Neuronal stem cell (in vitro differentiated cells): ENCODE measurements around the gene ANKRD2.
"Not testable (repeated sequence)": the region's sequence is repeated elsewhere in the genome, so short reads cannot be mapped to it uniquely, and the experiment has no call there.

Source experiments
- DNase-seq: peaks from one replicate; pipeline ENCODE4 v3.0.0-alpha.2; 2013; ENCODE audit warnings: low spot score
- H2AFZ ChIP-seq: one replicate; pipeline ENCODE4 v1.6.1; 2013; ENCODE audit warnings: mild to moderate bottlenecking, low read length, inconsistent platforms
- H2AK5ac ChIP-seq: 2 replicates; pipeline ENCODE4 v1.6.1; 2013; ENCODE audit warnings: low read depth, mild to moderate bottlenecking, inconsistent platforms, low read length, moderate library complexity, mixed read lengths
- H2BK120ac ChIP-seq: 2 replicates; pipeline ENCODE4 v1.6.1; 2013; ENCODE audit warnings: low read depth, mild to moderate bottlenecking, inconsistent platforms, low read length, moderate library complexity, mixed read lengths
- H2BK12ac ChIP-seq: one replicate; pipeline ENCODE4 v1.6.1; 2013; ENCODE audit warnings: low read length, inconsistent platforms
- H2BK15ac ChIP-seq: 2 replicates; pipeline ENCODE4 v1.6.1; 2013; ENCODE audit warnings: mild to moderate bottlenecking, low read length, inconsistent platforms, mixed read lengths
- H2BK5ac ChIP-seq: one replicate; pipeline ENCODE4 v1.6.1; 2013; ENCODE audit warnings: inconsistent platforms, mild to moderate bottlenecking, low read length, moderate library complexity
- H3K14ac ChIP-seq: one replicate; pipeline ENCODE4 v1.6.1; 2013; ENCODE audit warnings: low read length, inconsistent platforms
- H3K18ac ChIP-seq: 2 replicates; pipeline ENCODE4 v1.6.1; 2013; ENCODE audit warnings: low read length, inconsistent platforms
- H3K23ac ChIP-seq: 2 replicates; pipeline ENCODE4 v1.6.1; 2013; ENCODE audit warnings: low read depth, mild to moderate bottlenecking, mixed read lengths, low read length, inconsistent platforms; ENCODE audit not compliant: poor library complexity
- H3K27ac ChIP-seq: replicated peaks from 3 replicates; pipeline ENCODE4 v1.5.1; 2013; ENCODE audit warnings: low read length, inconsistent platforms
- H3K27me3 ChIP-seq, 3 experiments: 2 replicates each; pipeline ENCODE4 v1.6.1; 2013; ENCODE audit warnings: low read length in 3 of 3, mild to moderate bottlenecking in 2 of 3, inconsistent platforms in 1 of 3, low read depth in 1 of 3, mixed read lengths in 1 of 3, moderate library complexity in 1 of 3; ENCODE audit not compliant: control insufficient read depth in 3 of 3, insufficient read depth in 3 of 3
- H3K36me3 ChIP-seq, 2 donors: replicated peaks in 1 of 2; 2 replicates each; pipeline ENCODE4 v1.6.1; 2013; ENCODE audit warnings: low read length in 2 of 2; ENCODE audit not compliant: control insufficient read depth in 2 of 2, insufficient read depth in 2 of 2
- H3K4ac ChIP-seq: 2 replicates; pipeline ENCODE4 v1.6.1; 2013; ENCODE audit warnings: inconsistent platforms, mild to moderate bottlenecking, low read length, moderate library complexity
- H3K4me1 ChIP-seq, 2 donors: 1 replicate in 1 of 2; 2 replicates in 1 of 2; pipeline ENCODE4 v1.6.1; 2013; ENCODE audit warnings: low read length in 2 of 2, low read depth in 1 of 2; ENCODE audit not compliant: control insufficient read depth in 2 of 2, insufficient read depth in 1 of 2
- H3K4me2 ChIP-seq: one replicate; pipeline ENCODE4 v1.6.1; 2013; ENCODE audit warnings: mild to moderate bottlenecking, low read length, inconsistent platforms; ENCODE audit not compliant: insufficient read depth, poor library complexity, severe bottlenecking
- H3K4me3 ChIP-seq, 2 donors: 2 replicates each; pipeline ENCODE4 v1.5.1; 2013; ENCODE audit warnings: low read length in 2 of 2, mild to moderate bottlenecking in 2 of 2, inconsistent platforms in 1 of 2, moderate library complexity in 1 of 2
- H3K79me1 ChIP-seq: one replicate; pipeline ENCODE4 v1.6.1; 2013; ENCODE audit warnings: low read depth, mild to moderate bottlenecking, inconsistent platforms, low read length, moderate library complexity
- H3K9ac ChIP-seq: one replicate; pipeline ENCODE4 v1.6.1; 2013; ENCODE audit warnings: mild to moderate bottlenecking, low read depth, low read length, inconsistent platforms; ENCODE audit not compliant: poor library complexity
- H3K9me3 ChIP-seq, 2 donors: replicated peaks in 1 of 2; 2 replicates each; pipeline versions ENCODE3 to v1.6.1; 2013; ENCODE audit warnings: low read length in 2 of 2, mild to moderate bottlenecking in 2 of 2, inconsistent platforms in 1 of 2, low read depth in 1 of 2, mixed read lengths in 1 of 2, moderate library complexity in 1 of 2; ENCODE audit not compliant: control insufficient read depth in 2 of 2, insufficient read depth in 1 of 2
- H4K8ac ChIP-seq: one replicate; pipeline ENCODE4 v1.6.1; 2013; ENCODE audit warnings: low read depth, mild to moderate bottlenecking, inconsistent platforms, low read length, moderate library complexity
- H4K91ac ChIP-seq: one replicate; pipeline ENCODE4 v1.6.1; 2013; ENCODE audit warnings: low read length, low read depth, mild to moderate bottlenecking, inconsistent platforms; ENCODE audit not compliant: poor library complexity
- WGBS, 2 donors: extraction: QIAGEN DNeasy Blood & Tissue Kit; methylation state at CpG; one replicate each; pipeline ENCODE4 v1.1.7; 2013; ENCODE audit warnings: missing lambda C conversion rate in 2 of 2, mixed read lengths in 1 of 2; ENCODE audit not compliant: insufficient read length in 2 of 2, insufficient replicate concordance in 1 of 2; ENCODE audit errors: extremely low coverage in 2 of 2; 5-methylcytosine and 5-hydroxymethylcytosine counted together

ANKRD2 gene

GRCh38 chr10:97528876-97529275 lies 43.7 kb upstream of the ANKRD2 start:
- not testable (repeated sequence) for H2BK12ac ChIP-seq, H4K8ac ChIP-seq, H2AFZ ChIP-seq, H3K23ac ChIP-seq, H3K4ac ChIP-seq, H4K91ac ChIP-seq, H3K9me3 ChIP-seq, H3K27me3 ChIP-seq, H3K79me1 ChIP-seq, H3K4me1 ChIP-seq, H2BK120ac ChIP-seq, H3K14ac ChIP-seq, H3K18ac ChIP-seq, H2BK15ac ChIP-seq, H3K4me2 ChIP-seq, DNase-seq, H3K9ac ChIP-seq, H3K27ac ChIP-seq, H3K36me3 ChIP-seq, H2AK5ac ChIP-seq, H3K4me3 ChIP-seq, H2BK5ac ChIP-seq
- no CpG with 5 or more reads among the region's 29 CpGs for WGBS, 2 donors

- no peak overlapping the region for H2BK120ac ChIP-seq
- H3K4ac ChIP-seq = no peak overlapping the region
- H2BK15ac ChIP-seq = no peak overlapping the region
- no peak overlapping the region for H3K23ac ChIP-seq
- WGBS, 2 donors = no CpG with 5 or more reads among the region's 14 CpGs
- H3K36me3 ChIP-seq = no peaks in the 10 kb centered on the region
- H3K4me2 ChIP-seq = no peak overlapping the region
- no peak overlapping the region for H2BK12ac ChIP-seq
- no peaks in the 10 kb centered on the region for H3K79me1 ChIP-seq
- no peak overlapping the region for H2BK5ac ChIP-seq
- H3K27me3 ChIP-seq = no peaks in the 10 kb centered on the region
- no peak overlapping the region for H2AK5ac ChIP-seq
- no peak overlapping the region for H3K27ac ChIP-seq
- no peak overlapping the region for H2AFZ ChIP-seq
- no peak overlapping the region for H4K8ac ChIP-seq
- peaks cover 3 to 8% of the 10 kb centered on the region in 2 donors for H3K4me1 ChIP-seq
- H4K91ac ChIP-seq = no peak overlapping the region
- no peak overlapping the region for H3K18ac ChIP-seq
- H3K9me3 ChIP-seq = peaks cover 1 to 6% of the 10 kb centered on the region in 2 donors
- no peak overlapping the region for H3K9ac ChIP-seq
- no peak overlapping the region for H3K14ac ChIP-seq
- DNase-seq = no peak
- no peak overlapping the region for H3K4me3 ChIP-seq
These were observed 42.7 kb upstream of the ANKRD2 start for GRCh38 chr10:97529685-97530465.

- Histone ChIP-seq H2AK5ac (no peak overlapping the region), H3K18ac (no peak overlapping the region), H4K91ac (no peak overlapping the region), H3K79me1 (no peaks in the 10 kb centered on the region), H3K14ac (no peak overlapping the region), H3K4me1 (peaks cover 3 to 8% of the 10 kb centered on the region in 2 donors), H2AFZ (no peak overlapping the region), H3K27ac (no peak overlapping the region), H3K23ac (no peak overlapping the region), H2BK15ac (no peak overlapping the region), H3K4me2 (no peak overlapping the region), H2BK5ac (no peak overlapping the region), H3K4ac (no peak overlapping the region), H3K36me3 (no peaks in the 10 kb centered on the region), H2BK12ac (no peak overlapping the region), H3K4me3 (no peak overlapping the region), H3K27me3 (no peaks in the 10 kb centered on the region), H3K9ac (no peak overlapping the region), H4K8ac (no peak overlapping the region), H2BK120ac (no peak overlapping the region), H3K9me3 (peaks cover 1 to 6% of the 10 kb centered on the region in 2 donors)
- WGBS, 2 donors = no CpG with 5 or more reads among the region's 10 CpGs
- no peak for DNase-seq
These were observed 41.1 kb upstream of the ANKRD2 start for GRCh38 chr10:97531401-97531986.

- Histone ChIP-seq H3K79me1 (no peaks in the 10 kb centered on the region), H3K27ac (no peak overlapping the region), H2BK120ac (no peak overlapping the region), H2AFZ (no peak overlapping the region), H3K9ac (no peak overlapping the region), H3K14ac (no peak overlapping the region), H3K4ac (no peak overlapping the region), H3K9me3 (peaks cover 1 to 6% of the 10 kb centered on the region in 2 donors), H2BK15ac (no peak overlapping the region), H3K36me3 (no peaks in the 10 kb centered on the region), H3K4me3 (no peak overlapping the region), H3K4me1 (peaks cover 3 to 8% of the 10 kb centered on the region in 2 donors), H3K18ac (no peak overlapping the region), H4K91ac (no peak overlapping the region), H2BK12ac (no peak overlapping the region), H4K8ac (no peak overlapping the region), H3K4me2 (no peak overlapping the region), H2BK5ac (no peak overlapping the region), H3K27me3 (no peaks in the 10 kb centered on the region), H2AK5ac (no peak overlapping the region), H3K23ac (no peak overlapping the region)
- no CpG with 5 or more reads among the region's 12 CpGs for WGBS, 2 donors
- DNase-seq = no peak
These were observed 39.5 kb upstream of the ANKRD2 start for GRCh38 chr10:97532935-97533671.
